Fibroblast of lung (primary cell): ENCODE data around the gene ACD. TPM values are rescaled to one million over a fixed set of nuclear protein-coding genes. Genes with fewer than 3 reads are reported as not detected.
"Not testable (repeated sequence)": the region's sequence is repeated elsewhere in the genome, so short reads cannot be mapped to it uniquely, and the experiment has no call there.

Source experiments
- DNase-seq, 2 donors: peaks; one replicate each; pipeline versions ENCODE4 v3.0.0 to v3.0.0-alpha.2; 2010; ENCODE audit warnings: low read depth in 2 of 2
- H2AFZ ChIP-seq: 2 replicates; pipeline ENCODE4 v1.5.1; 2012; ENCODE audit warnings: low read length, control low read depth, inconsistent platforms
- H3K27ac ChIP-seq: 2 replicates; pipeline ENCODE4 v1.5.1; 2011; ENCODE audit warnings: low read length, control low read depth; ENCODE audit not compliant: insufficient read depth
- H3K27me3 ChIP-seq: 2 replicates; pipeline ENCODE4 v1.5.1; 2011; ENCODE audit warnings: mild to moderate bottlenecking, low read length; ENCODE audit not compliant: control insufficient read depth, insufficient read depth
- H3K36me3 ChIP-seq: 2 replicates; pipeline ENCODE4 v1.5.1; 2011; ENCODE audit warnings: low read length; ENCODE audit not compliant: control insufficient read depth, insufficient read depth
- H3K4me1 ChIP-seq: 2 replicates; pipeline ENCODE4 v1.5.1; 2011; ENCODE audit warnings: low read length; ENCODE audit not compliant: control insufficient read depth, insufficient read depth; ENCODE audit errors: extremely low read depth
- H3K4me2 ChIP-seq: 2 replicates; pipeline ENCODE4 v1.5.1; 2011; ENCODE audit warnings: low read length, control low read depth; ENCODE audit not compliant: insufficient read depth; ENCODE audit errors: extremely low read depth
- H3K4me3 ChIP-seq, 4 experiments: fragments of 200-600 bp in 1 of 4; sonication (generic) in 1 of 4; replicated peaks in 1 of 4; 2 replicates each; pipeline ENCODE4 v1.5.1; 2011 to 2016; ENCODE audit warnings: low read length in 4 of 4, low read depth in 3 of 4, mild to moderate bottlenecking in 3 of 4, control low read depth in 2 of 4, inconsistent platforms in 1 of 4, mixed read lengths in 1 of 4; ENCODE audit not compliant: insufficient read depth in 1 of 4; ENCODE audit errors: control extremely low read depth in 1 of 4
- H3K79me2 ChIP-seq: 2 replicates; pipeline ENCODE4 v1.5.1; 2012; ENCODE audit warnings: mild to moderate bottlenecking, low read length, inconsistent platforms; ENCODE audit not compliant: control insufficient read depth, insufficient read depth
- H3K9ac ChIP-seq: 2 replicates; pipeline ENCODE4 v1.5.1; 2011; ENCODE audit warnings: mild to moderate bottlenecking, low read length, control low read depth; ENCODE audit not compliant: insufficient read depth
- H3K9me3 ChIP-seq: 2 replicates; pipeline ENCODE4 v1.5.1; 2012; ENCODE audit warnings: low read depth, low read length; ENCODE audit not compliant: control insufficient read depth, insufficient read depth
- H4K20me1 ChIP-seq: 2 replicates; pipeline ENCODE4 v1.5.1; 2011; ENCODE audit warnings: low read length; ENCODE audit not compliant: control insufficient read depth, insufficient read depth; ENCODE audit errors: extremely low read depth
- EZH2 ChIP-seq: IDR thresholded peaks from 2 replicates; pipeline ENCODE4 v1.5.1; 2012; ENCODE audit warnings: low read length, control low read depth, mild to moderate bottlenecking; ENCODE audit errors: missing control alignments
- polyA plus RNA-seq, 2 donors: library from polyadenylated mRNA; depleted of rRNA in 1 of 2; stranded (reverse) in 1 of 2; unstranded in 1 of 2; fragments of >200 nt; gene quantifications; 2 replicates each; pipeline ENCODE4 v1.2.1, GENCODE V29; 2011 to 2012; ENCODE audit warnings: missing spikeins in 1 of 2
- total RNA-seq: library from RNA; depleted of rRNA; stranded (reverse); fragments of >200 nt; gene quantifications from 2 replicates; pipeline ENCODE4 v1.2.1, GENCODE V29; 2014
- TF ChIP-seq, protein P1 (sequence below), 2 donors: IDR thresholded peaks in 1 of 2; conservative IDR thresholded peaks in 1 of 2; 1 replicate in 1 of 2; 2 replicates in 1 of 2; pipeline ENCODE4 v1.5.1; 2011 to 2012; ENCODE audit warnings: low read length in 2 of 2, control low read depth in 1 of 2, inconsistent platforms in 1 of 2, low read depth in 1 of 2, mild to moderate bottlenecking in 1 of 2

Gene ACD
- total and polyA plus RNA-seq, 2 donors (not counting 1 experiment from before 2014, with no cell fraction given) = 7.9 to 9.2 TPM

GRCh38 chr16:67699265-67699664 is 39.2 kb upstream of the ACD start:
- H2AFZ ChIP-seq = no peak overlapping the region
- H3K79me2 ChIP-seq = no peaks in the 10 kb centered on the region
- no peaks in the 10 kb centered on the region for H3K27me3 ChIP-seq
- no peak for DNase-seq
- no peaks in the 10 kb centered on the region for H3K9me3 ChIP-seq
- H3K36me3 ChIP-seq = no peaks in the 10 kb centered on the region
- H4K20me1 ChIP-seq = no peaks in the 10 kb centered on the region
- no peak overlapping the region for H3K9ac ChIP-seq
- no peaks in the 10 kb centered on the region for H3K4me1 ChIP-seq
- no peak for TF ChIP-seq EZH2
- TF ChIP-seq, protein P1, sequence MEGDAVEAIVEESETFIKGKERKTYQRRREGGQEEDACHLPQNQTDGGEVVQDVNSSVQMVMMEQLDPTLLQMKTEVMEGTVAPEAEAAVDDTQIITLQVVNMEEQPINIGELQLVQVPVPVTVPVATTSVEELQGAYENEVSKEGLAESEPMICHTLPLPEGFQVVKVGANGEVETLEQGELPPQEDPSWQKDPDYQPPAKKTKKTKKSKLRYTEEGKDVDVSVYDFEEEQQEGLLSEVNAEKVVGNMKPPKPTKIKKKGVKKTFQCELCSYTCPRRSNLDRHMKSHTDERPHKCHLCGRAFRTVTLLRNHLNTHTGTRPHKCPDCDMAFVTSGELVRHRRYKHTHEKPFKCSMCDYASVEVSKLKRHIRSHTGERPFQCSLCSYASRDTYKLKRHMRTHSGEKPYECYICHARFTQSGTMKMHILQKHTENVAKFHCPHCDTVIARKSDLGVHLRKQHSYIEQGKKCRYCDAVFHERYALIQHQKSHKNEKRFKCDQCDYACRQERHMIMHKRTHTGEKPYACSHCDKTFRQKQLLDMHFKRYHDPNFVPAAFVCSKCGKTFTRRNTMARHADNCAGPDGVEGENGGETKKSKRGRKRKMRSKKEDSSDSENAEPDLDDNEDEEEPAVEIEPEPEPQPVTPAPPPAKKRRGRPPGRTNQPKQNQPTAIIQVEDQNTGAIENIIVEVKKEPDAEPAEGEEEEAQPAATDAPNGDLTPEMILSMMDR (conservative IDR thresholded peaks at IDR 0.05 in 1 of 2, IDR thresholded peaks at IDR 0.05 in 1 of 2; ENCODE audit: low read depth in 1 of 2, low read length in 2 of 2) = no peak
- no peak overlapping the region for H3K27ac ChIP-seq
- no peak overlapping the region for H3K4me2 ChIP-seq
- H3K4me3 ChIP-seq = no peak overlapping the region

GRCh38 chr16:67697422-67698185 is 37.5 kb upstream of the ACD start:
- H3K4me1 ChIP-seq = no peaks in the 10 kb centered on the region
- TF ChIP-seq, protein P1 (conservative IDR thresholded peaks at IDR 0.05 in 1 of 2, IDR thresholded peaks at IDR 0.05 in 1 of 2; ENCODE audit: low read depth in 1 of 2, low read length in 2 of 2) = no peak
- TF ChIP-seq EZH2 = no peak
- H3K9ac ChIP-seq = no peak overlapping the region
- H3K4me3 ChIP-seq = no peak overlapping the region
- no peaks in the 10 kb centered on the region for H4K20me1 ChIP-seq
- no peaks in the 10 kb centered on the region for H3K27me3 ChIP-seq
- no peaks in the 10 kb centered on the region for H3K9me3 ChIP-seq
- H3K27ac ChIP-seq = no peak overlapping the region
- DNase-seq = no peak
- H3K79me2 ChIP-seq = no peaks in the 10 kb centered on the region
- no peak overlapping the region for H2AFZ ChIP-seq
- no peak overlapping the region for H3K4me2 ChIP-seq
- H3K36me3 ChIP-seq = no peaks in the 10 kb centered on the region

- H3K9ac ChIP-seq = no peak overlapping the region
- DNase-seq = no peak
- no peak overlapping the region for H3K4me3 ChIP-seq
- no peaks in the 10 kb centered on the region for H3K36me3 ChIP-seq
- H4K20me1 ChIP-seq = no peaks in the 10 kb centered on the region
- H3K27ac ChIP-seq = no peak overlapping the region
- no peak for TF ChIP-seq EZH2
- H3K9me3 ChIP-seq = no peaks in the 10 kb centered on the region
- H3K4me1 ChIP-seq = no peaks in the 10 kb centered on the region
- no peak overlapping the region for H2AFZ ChIP-seq
- H3K27me3 ChIP-seq = no peaks in the 10 kb centered on the region
- no peaks in the 10 kb centered on the region for H3K79me2 ChIP-seq
- H3K4me2 ChIP-seq = no peak overlapping the region
These were observed 34.6 kb upstream of the ACD start for GRCh38 chr16:67694611-67695010.

DNA sequence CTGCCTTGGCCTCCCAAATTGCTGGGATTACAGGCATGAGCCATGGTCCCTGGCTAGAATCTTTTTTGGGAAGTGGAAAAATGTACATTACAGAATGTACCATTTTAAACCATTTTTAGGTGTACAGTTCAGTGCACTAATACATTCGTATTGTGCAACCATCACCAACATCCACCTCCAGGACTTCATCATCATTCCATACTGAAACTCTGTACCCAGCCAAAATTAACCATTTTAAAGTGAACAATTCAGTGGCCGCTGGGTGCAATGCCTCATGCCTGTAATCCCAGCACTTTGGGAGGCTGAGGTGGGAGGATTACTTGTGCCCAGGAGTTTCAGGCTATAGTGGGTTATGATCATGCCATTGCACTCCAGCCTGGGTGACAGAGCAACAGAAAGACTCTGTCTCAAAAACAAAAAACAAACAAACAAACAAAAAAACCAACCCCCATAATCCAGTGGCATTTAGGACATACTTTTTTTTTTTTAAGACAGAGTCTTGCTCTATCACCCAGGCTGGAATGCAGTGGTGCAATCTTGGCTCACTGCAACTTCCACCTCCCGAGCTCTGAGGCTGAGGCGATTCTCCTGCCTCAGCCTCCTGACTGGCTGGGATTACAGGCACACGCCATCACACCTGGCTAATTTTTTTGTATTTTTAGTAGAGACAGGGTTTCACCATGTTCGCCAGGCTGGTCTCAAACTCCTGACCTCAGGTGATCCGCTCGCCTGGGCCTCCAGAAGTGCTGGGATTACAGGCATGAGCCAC is 33.6 kb upstream of the ACD start:
- H4K20me1 ChIP-seq, H2AFZ ChIP-seq, H3K27me3 ChIP-seq, H3K9ac ChIP-seq, H3K4me1 ChIP-seq, DNase-seq, H3K79me2 ChIP-seq, H3K36me3 ChIP-seq, H3K4me3 ChIP-seq, H3K4me2 ChIP-seq, H3K9me3 ChIP-seq, H3K27ac ChIP-seq: not testable (repeated sequence)
